Hypothalamus (tissue), 51 donors: Measurements from ENCODE around the gene PLXNA4.

Experiments
- DNase-seq, 51 donors: peaks; one replicate each; lab custom pipeline; 2025; lab: John Stamatoyannopoulos, UW

PLXNA4 gene

GRCh38 chr7:132254455-132254854 lies 321.8 kb downstream of the PLXNA4 start:
- no peak for DNase-seq

- no peak for DNase-seq
These were observed 323.5 kb downstream of the PLXNA4 start for GRCh38 chr7:132252793-132253100.

GRCh38 chr7:132251327-132251659 lies 325.0 kb downstream of the PLXNA4 start:
- DNase-seq: peak in 50 of 51 donors; percentile 8 to 94 (median 75)

- DNase-seq: peak in 1 of 51 donors; percentile 3
These were observed 325.6 kb downstream of the PLXNA4 start for GRCh38 chr7:132250480-132251326.

- no peak for DNase-seq
These were observed 326.9 kb downstream of the PLXNA4 start for GRCh38 chr7:132249256-132249971.

- no peak for DNase-seq
These were observed 327.4 kb downstream of the PLXNA4 start for GRCh38 chr7:132248841-132249240.

GRCh38 chr7:132247995-132248618 lies 328.2 kb downstream of the PLXNA4 start:
- peak in 3 of 51 donors; percentile 7 to 27 (median 18) for DNase-seq

- DNase-seq: no peak
These were observed 329.7 kb downstream of the PLXNA4 start for GRCh38 chr7:132246591-132246990.

GRCh38 chr7:132245539-132245938 lies 330.7 kb downstream of the PLXNA4 start:
- DNase-seq: no peak

- DNase-seq: no peak
These were observed 331.3 kb downstream of the PLXNA4 start for GRCh38 chr7:132244903-132245480.

GRCh38 chr7:132243463-132243862 lies 332.8 kb downstream of the PLXNA4 start:
- no peak for DNase-seq

- DNase-seq: no peak
These were observed 333.2 kb downstream of the PLXNA4 start for GRCh38 chr7:132243051-132243450.

- DNase-seq: no peak
These were observed 334.0 kb downstream of the PLXNA4 start for GRCh38 chr7:132242192-132242812.

- DNase-seq: no peak
These were observed 335.3 kb downstream of the PLXNA4 start for GRCh38 chr7:132240821-132241422.

GRCh38 chr7:132240262-132240661 lies 336.0 kb downstream of the PLXNA4 start:
- peak in 3 of 51 donors; percentile 2 to 25 (median 3) for DNase-seq

- no peak for DNase-seq
These were observed 336.8 kb downstream of the PLXNA4 start for GRCh38 chr7:132239422-132239994.

GRCh38 chr7:132234711-132235110 lies 341.6 kb downstream of the PLXNA4 start:
- DNase-seq: no peak

GRCh38 chr7:132232406-132232805 lies 343.9 kb downstream of the PLXNA4 start:
- DNase-seq: no peak

- DNase-seq: no peak
These were observed 345.8 kb downstream of the PLXNA4 start for GRCh38 chr7:132230462-132230861.

GRCh38 chr7:132228240-132228639 lies 348.0 kb downstream of the PLXNA4 start:
- no peak for DNase-seq
